ENCODE data around the gene DNAJC11.

DNA sequence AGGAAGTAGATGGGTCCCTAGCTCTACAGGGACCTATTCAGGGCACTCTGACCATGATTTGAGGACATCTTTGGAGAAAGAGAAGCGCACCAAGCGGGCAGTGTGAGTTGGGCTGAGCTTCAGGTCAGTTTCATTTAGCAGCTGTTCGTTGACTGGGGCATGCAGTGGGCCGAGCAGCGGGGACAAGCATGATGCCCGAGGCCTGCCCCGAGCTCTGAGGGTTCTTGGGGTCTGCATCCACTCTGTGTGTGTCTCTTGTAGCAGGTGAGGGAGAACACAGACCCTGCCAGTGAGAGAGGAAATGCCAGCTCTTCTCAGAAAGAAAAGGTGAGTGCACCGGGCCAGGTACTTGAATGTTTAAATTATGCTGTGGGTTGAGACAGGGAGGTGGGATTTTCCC is 71.6 kb downstream of the DNAJC11 start:
- TF ChIP-seq, protein P1, sequence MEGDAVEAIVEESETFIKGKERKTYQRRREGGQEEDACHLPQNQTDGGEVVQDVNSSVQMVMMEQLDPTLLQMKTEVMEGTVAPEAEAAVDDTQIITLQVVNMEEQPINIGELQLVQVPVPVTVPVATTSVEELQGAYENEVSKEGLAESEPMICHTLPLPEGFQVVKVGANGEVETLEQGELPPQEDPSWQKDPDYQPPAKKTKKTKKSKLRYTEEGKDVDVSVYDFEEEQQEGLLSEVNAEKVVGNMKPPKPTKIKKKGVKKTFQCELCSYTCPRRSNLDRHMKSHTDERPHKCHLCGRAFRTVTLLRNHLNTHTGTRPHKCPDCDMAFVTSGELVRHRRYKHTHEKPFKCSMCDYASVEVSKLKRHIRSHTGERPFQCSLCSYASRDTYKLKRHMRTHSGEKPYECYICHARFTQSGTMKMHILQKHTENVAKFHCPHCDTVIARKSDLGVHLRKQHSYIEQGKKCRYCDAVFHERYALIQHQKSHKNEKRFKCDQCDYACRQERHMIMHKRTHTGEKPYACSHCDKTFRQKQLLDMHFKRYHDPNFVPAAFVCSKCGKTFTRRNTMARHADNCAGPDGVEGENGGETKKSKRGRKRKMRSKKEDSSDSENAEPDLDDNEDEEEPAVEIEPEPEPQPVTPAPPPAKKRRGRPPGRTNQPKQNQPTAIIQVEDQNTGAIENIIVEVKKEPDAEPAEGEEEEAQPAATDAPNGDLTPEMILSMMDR (IDR thresholded peaks at IDR 0.05), result no peak
- TF ChIP-seq EP300 (IDR thresholded peaks at IDR 0.05), result no peak
